HepG2 (cell line): Measurements from ENCODE around the gene PARP14. TPM values are rescaled to one million over a fixed set of nuclear protein-coding genes. Genes with fewer than 3 reads are reported as not detected.

Experiments
- ATAC-seq: fragments of 200-7000 bp; cut with Tn5 transposase; 3 replicates; pipeline ENCODE4 v1.9.1; 2020; ENCODE audit warnings: mild to moderate bottlenecking, moderate library complexity
- BruUV-seq: library from RNA; stranded (reverse); fragments of 400-500 nt; replicated peaks from 2 replicates; lab custom pipeline; 2021; lab: Mats Ljungman, UMichigan
- CTCF ChIA-PET: fragments of 300-600 bp; formaldehyde crosslinking; extraction: SDS; loops from one replicate; lab custom pipeline; 2021; ENCODE audit warnings: low total read pairs, inconsistent platforms, low intra/inter-chr PET ratio; lab: Yijun Ruan, JAX
- POLR2A ChIA-PET: fragments of 350-600 bp; sonication (Branson Sonifier 250); formaldehyde crosslinking; loops from one replicate; lab custom pipeline; 2020; ENCODE audit warnings: antibody characterized with exemption, inconsistent platforms; lab: Yijun Ruan, JAX
- DNase-seq: peaks from one replicate; pipeline ENCODE4 v3.0.0-alpha.2; 2015; ENCODE audit warnings: low spot score
- FAIRE-seq: peaks from 3 replicates; lab custom pipeline; 2011; peaks lifted over from hg19 to GRCh38; lab: Jason Lieb, UNC
- H2AFZ ChIP-seq: one replicate; pipeline ENCODE4 v1.6.1; 2011; ENCODE audit warnings: low read length, inconsistent platforms
- H3K27ac ChIP-seq: fragments of 300-600 bp; 3 replicates; pipeline ENCODE4 v1.8.0; 2011; ENCODE audit warnings: mixed run types, mild to moderate bottlenecking, mixed read lengths, low read length, inconsistent platforms; ENCODE audit not compliant: insufficient read depth; ENCODE audit errors: extremely low read length
- H3K27me3 ChIP-seq, 2 experiments: fragments of 200-600 bp in 1 of 2; 2 replicates in 1 of 2; 3 replicates in 1 of 2; pipeline versions ENCODE4 v1.6.0 to v1.8.0; 2011; ENCODE audit warnings: low read length in 2 of 2, mild to moderate bottlenecking in 2 of 2, moderate library complexity in 2 of 2, inconsistent platforms in 1 of 2; ENCODE audit not compliant: insufficient read depth in 2 of 2, control insufficient read depth in 1 of 2
- H3K36me3 ChIP-seq, 2 experiments: fragments of 200-600 bp in 1 of 2; replicated peaks in 1 of 2; 2 replicates in 1 of 2; 3 replicates in 1 of 2; pipeline versions ENCODE4 v1.5.1 to v1.8.0; 2011; ENCODE audit warnings: low read length in 2 of 2, inconsistent platforms in 1 of 2; ENCODE audit not compliant: insufficient read depth in 2 of 2, control insufficient read depth in 1 of 2
- H3K4me1 ChIP-seq: 2 replicates; pipeline ENCODE4 v1.5.1; 2012; ENCODE audit warnings: low read length, inconsistent platforms; ENCODE audit not compliant: insufficient read depth
- H3K4me2 ChIP-seq: 2 replicates; pipeline ENCODE4 v1.6.0; 2011; ENCODE audit warnings: low read depth, low read length, inconsistent platforms
- H3K4me3 ChIP-seq, 3 experiments: fragments of 200-600 bp in 1 of 3; sonication (generic), shearing (Covaris generic) in 1 of 3; replicated peaks in 1 of 3; 2 replicates each; pipeline ENCODE4 v1.5.1; 2011 to 2016; ENCODE audit warnings: low read length in 3 of 3, inconsistent platforms in 2 of 3, low read depth in 2 of 3, mild to moderate bottlenecking in 2 of 3, control low read depth in 1 of 3, mixed read lengths in 1 of 3; ENCODE audit not compliant: insufficient read depth in 1 of 3
- H3K79me2 ChIP-seq: one replicate; pipeline ENCODE4 v1.6.1; 2011; ENCODE audit warnings: low read length, inconsistent platforms; ENCODE audit not compliant: insufficient read depth
- H3K9ac ChIP-seq: 2 replicates; pipeline ENCODE4 v1.6.0; 2011; ENCODE audit warnings: mild to moderate bottlenecking, low read depth, low read length, inconsistent platforms; ENCODE audit not compliant: insufficient read depth
- H3K9me3 ChIP-seq: 2 replicates; pipeline ENCODE4 v1.5.1; 2012; ENCODE audit warnings: mild to moderate bottlenecking, low read length
- H4K20me1 ChIP-seq: 2 replicates; pipeline ENCODE4 v1.6.0; 2011; ENCODE audit warnings: inconsistent platforms, mild to moderate bottlenecking, low read length, moderate library complexity; ENCODE audit not compliant: insufficient read depth
- ASH2L ChIP-seq: fragments of 300-600, 200-600 bp; sonication (generic); IDR thresholded peaks from 2 replicates; pipeline ENCODE4 v1.7.0; 2017; ENCODE audit warnings: low read depth, mild to moderate bottlenecking, moderate library complexity, mixed read lengths, low read length; ENCODE audit not compliant: insufficient read length
- CSRNP1 ChIP-seq: sonication (generic); formaldehyde crosslinking; IDR thresholded peaks from 2 replicates; pipeline ENCODE4 v1.8.1; 2023; ENCODE audit warnings: mild to moderate bottlenecking, missing genetic modification reagents
- NFATC3 ChIP-seq: sonication (generic); formaldehyde crosslinking; IDR thresholded peaks from 2 replicates; pipeline ENCODE4 v1.5.1; 2020; ENCODE audit warnings: mild to moderate bottlenecking, missing genetic modification reagents
- PLRG1 ChIP-seq: fragments of 450-650 bp; conservative IDR thresholded peaks from 2 replicates; pipeline ENCODE4 v1.6.1; 2016
- ZGPAT ChIP-seq: IDR thresholded peaks from 2 replicates; pipeline ENCODE4 v1.6.1; 2016; ENCODE audit warnings: mild to moderate bottlenecking
- ZNF484 ChIP-seq: sonication (generic); formaldehyde crosslinking; IDR thresholded peaks from 2 replicates; pipeline ENCODE4 v1.5.1; 2020; ENCODE audit warnings: mild to moderate bottlenecking, low read depth, missing genetic modification reagents, borderline replicate concordance
- ZNF619 ChIP-seq: sonication (generic); formaldehyde crosslinking; IDR thresholded peaks from 2 replicates; pipeline ENCODE4 v1.4.0; 2020; ENCODE audit warnings: mild to moderate bottlenecking, missing genetic modification reagents
- ZNF747 ChIP-seq: sonication (generic); formaldehyde crosslinking; IDR thresholded peaks from 2 replicates; pipeline ENCODE4 v1.8.1; 2023; ENCODE audit warnings: missing genetic modification reagents, mild to moderate bottlenecking, borderline replicate concordance
- in situ Hi-C: cut with HindIII; loops from 2 replicates; pipeline ENCODE4 v1.10.0; 2017; ENCODE audit warnings: low pct_unique_long_range_greater_than_20kb; ENCODE audit not compliant: extremely low pct_ligation_motif_present
- intact Hi-C: fragments of 100-400 bp; cut with micrococcal nuclease; formaldehyde crosslinking; loops from one replicate; pipeline ENCODE4 v1.10.0; 2022; ENCODE audit not compliant: unreplicated experiment
- polyA plus RNA-seq, 8 experiments: library from polyadenylated mRNA; depleted of rRNA in 3 of 8; stranded (reverse) in 7 of 8; unstranded in 1 of 8; fragments of >200 nt; fragmentation: Illumina TruSeq in 4 of 8; extraction: Trizol in 4 of 8; gene quantifications; 2 replicates each; pipeline versions ENCODE4 v1.2.1 to v1.2.3, GENCODE V29; 2011 to 2016; ENCODE audit warnings: low read depth in 4 of 8, missing spikeins in 1 of 8, mixed read lengths in 1 of 8; ENCODE audit not compliant: insufficient read depth in 1 of 8
- total RNA-seq, 5 experiments: library from RNA; depleted of rRNA; stranded (reverse); fragments of >200 nt; fragmentation: Illumina TruSeq; extraction: Trizol; gene quantifications; 2 replicates each; pipeline ENCODE4 v1.2.3, GENCODE V29; 2016; ENCODE audit warnings: low read depth in 1 of 5

The PARP14 gene
- total and polyA plus RNA-seq, 2 of the 13 experiments (the other 11 are each of a cell fraction or from before 2014, with no cell fraction given): 9.0 to 19.1 TPM

- intact Hi-C loops: no loop called here
- no peaks in the 10 kb centered on the region for H3K79me2 ChIP-seq
- no peaks in the 10 kb centered on the region for H3K9me3 ChIP-seq
- no peaks in the 10 kb centered on the region for H3K36me3 ChIP-seq
- H3K4me1 ChIP-seq: peaks cover 16% of the 10 kb centered on the region
- no peak overlapping the region for H3K27ac ChIP-seq
- no peak for TF ChIP-seq ASH2L
- TF ChIP-seq ZNF747 (CRISPR knock-in tag): no peak
- TF ChIP-seq ZGPAT (CRISPR knock-in tag): no peak
- TF ChIP-seq ZNF619 (CRISPR knock-in tag): no peak
- TF ChIP-seq ZNF484: no peak
- TF ChIP-seq NFATC3: no peak
- no peak for TF ChIP-seq PLRG1
- no peak for TF ChIP-seq CSRNP1
- no peak overlapping the region for H3K4me3 ChIP-seq
- no peak overlapping the region for H2AFZ ChIP-seq
- no TSS peak for BruUV-seq
- ATAC-seq (no peak), DNase-seq (no peak), FAIRE-seq (no peak)
- H4K20me1 ChIP-seq: no peaks in the 10 kb centered on the region
- H3K4me2 ChIP-seq: no peak overlapping the region
- POLR2A ChIA-PET: no interaction called here
- H3K9ac ChIP-seq: no peak overlapping the region
- peaks cover 0 to 15% of the 10 kb centered on the region in 2 experiments; a peak in 2 of 5 replicates for H3K27me3 ChIP-seq
- CTCF ChIA-PET: no interaction called here
- in situ Hi-C loops: no loop called here
Measured at GRCh38 chr3:122665881-122666280, 14.8 kb upstream of the PARP14 start.
